ENCODE results near the gene PCDH9.

- TF ChIP-seq, protein P1, sequence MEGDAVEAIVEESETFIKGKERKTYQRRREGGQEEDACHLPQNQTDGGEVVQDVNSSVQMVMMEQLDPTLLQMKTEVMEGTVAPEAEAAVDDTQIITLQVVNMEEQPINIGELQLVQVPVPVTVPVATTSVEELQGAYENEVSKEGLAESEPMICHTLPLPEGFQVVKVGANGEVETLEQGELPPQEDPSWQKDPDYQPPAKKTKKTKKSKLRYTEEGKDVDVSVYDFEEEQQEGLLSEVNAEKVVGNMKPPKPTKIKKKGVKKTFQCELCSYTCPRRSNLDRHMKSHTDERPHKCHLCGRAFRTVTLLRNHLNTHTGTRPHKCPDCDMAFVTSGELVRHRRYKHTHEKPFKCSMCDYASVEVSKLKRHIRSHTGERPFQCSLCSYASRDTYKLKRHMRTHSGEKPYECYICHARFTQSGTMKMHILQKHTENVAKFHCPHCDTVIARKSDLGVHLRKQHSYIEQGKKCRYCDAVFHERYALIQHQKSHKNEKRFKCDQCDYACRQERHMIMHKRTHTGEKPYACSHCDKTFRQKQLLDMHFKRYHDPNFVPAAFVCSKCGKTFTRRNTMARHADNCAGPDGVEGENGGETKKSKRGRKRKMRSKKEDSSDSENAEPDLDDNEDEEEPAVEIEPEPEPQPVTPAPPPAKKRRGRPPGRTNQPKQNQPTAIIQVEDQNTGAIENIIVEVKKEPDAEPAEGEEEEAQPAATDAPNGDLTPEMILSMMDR (IDR thresholded peaks at IDR 0.05; ENCODE audit: low read depth, low read length) = no peak
- TF ChIP-seq MYC (IDR thresholded peaks at IDR 0.05; ENCODE audit: low read depth, low read length) = no peak
- TF ChIP-seq POLR2A (IDR thresholded peaks at IDR 0.05; ENCODE audit: extremely low read depth, insufficient read length) = no peak
- TF ChIP-seq, protein P2, sequence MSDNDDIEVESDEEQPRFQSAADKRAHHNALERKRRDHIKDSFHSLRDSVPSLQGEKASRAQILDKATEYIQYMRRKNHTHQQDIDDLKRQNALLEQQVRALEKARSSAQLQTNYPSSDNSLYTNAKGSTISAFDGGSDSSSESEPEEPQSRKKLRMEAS (IDR thresholded peaks at IDR 0.05; ENCODE audit: low read depth, low read length) = no peak
Measured at GRCh38 chr13:66661336-66661735, 568.8 kb downstream of the PCDH9 start.
